Measurements from ENCODE around the gene KRTAP10-6.

The KRTAP10-6 gene

DNA sequence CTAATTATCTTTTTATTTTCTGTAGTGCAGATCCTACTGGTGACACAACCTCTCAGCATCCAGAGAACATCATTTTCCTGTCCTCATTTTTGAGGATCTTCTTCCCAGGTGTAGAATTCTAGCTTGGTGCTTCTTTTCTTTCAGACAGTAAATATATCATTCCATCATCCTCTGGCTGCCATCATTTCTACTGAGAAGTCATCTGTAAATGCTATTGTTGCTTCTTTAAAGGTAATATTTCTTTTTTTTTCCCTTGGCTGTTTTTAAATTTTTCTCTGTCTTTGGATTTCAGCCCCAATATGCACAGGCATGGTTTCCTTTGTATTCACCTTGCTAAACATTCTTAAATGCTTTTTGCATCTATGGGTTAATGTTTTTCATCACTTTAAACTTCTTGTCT is 31.3 kb upstream of the KRTAP10-6 start:
- TF ChIP-seq, protein P1, sequence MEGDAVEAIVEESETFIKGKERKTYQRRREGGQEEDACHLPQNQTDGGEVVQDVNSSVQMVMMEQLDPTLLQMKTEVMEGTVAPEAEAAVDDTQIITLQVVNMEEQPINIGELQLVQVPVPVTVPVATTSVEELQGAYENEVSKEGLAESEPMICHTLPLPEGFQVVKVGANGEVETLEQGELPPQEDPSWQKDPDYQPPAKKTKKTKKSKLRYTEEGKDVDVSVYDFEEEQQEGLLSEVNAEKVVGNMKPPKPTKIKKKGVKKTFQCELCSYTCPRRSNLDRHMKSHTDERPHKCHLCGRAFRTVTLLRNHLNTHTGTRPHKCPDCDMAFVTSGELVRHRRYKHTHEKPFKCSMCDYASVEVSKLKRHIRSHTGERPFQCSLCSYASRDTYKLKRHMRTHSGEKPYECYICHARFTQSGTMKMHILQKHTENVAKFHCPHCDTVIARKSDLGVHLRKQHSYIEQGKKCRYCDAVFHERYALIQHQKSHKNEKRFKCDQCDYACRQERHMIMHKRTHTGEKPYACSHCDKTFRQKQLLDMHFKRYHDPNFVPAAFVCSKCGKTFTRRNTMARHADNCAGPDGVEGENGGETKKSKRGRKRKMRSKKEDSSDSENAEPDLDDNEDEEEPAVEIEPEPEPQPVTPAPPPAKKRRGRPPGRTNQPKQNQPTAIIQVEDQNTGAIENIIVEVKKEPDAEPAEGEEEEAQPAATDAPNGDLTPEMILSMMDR (IDR thresholded peaks at IDR 0.05; ENCODE audit: insufficient read depth, low read depth, low read length, missing control alignments): no peak
- no peak for DNase-seq (ENCODE audit: low read depth)
- H3K4me3 ChIP-seq (ENCODE audit: low read length): no peak overlapping the region

DNA sequence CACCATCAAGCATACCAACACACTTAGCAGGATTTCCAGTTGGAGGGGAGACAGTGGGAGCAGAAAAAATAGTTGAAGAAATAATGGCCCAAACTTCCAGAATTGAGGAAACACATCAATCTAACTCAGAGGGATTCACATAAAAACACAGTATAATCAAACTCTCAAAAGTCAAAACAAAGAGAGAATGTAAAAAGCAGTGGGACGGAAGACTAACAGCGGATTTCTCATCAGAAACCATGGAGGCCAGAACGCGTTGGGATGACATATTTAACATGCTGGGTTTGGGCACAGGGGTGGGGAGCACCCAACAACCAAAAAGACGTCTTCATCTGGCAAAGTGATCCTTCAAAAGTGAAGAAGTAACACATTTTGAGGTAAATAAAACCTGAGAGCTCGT is 27.6 kb upstream of the KRTAP10-6 start:
- no peak overlapping the region for H3K4me3 ChIP-seq (ENCODE audit: low read length)
- DNase-seq (ENCODE audit: low read depth): no peak
- TF ChIP-seq, protein P1 (IDR thresholded peaks at IDR 0.05; ENCODE audit: insufficient read depth, low read depth, low read length, missing control alignments): no peak

DNA sequence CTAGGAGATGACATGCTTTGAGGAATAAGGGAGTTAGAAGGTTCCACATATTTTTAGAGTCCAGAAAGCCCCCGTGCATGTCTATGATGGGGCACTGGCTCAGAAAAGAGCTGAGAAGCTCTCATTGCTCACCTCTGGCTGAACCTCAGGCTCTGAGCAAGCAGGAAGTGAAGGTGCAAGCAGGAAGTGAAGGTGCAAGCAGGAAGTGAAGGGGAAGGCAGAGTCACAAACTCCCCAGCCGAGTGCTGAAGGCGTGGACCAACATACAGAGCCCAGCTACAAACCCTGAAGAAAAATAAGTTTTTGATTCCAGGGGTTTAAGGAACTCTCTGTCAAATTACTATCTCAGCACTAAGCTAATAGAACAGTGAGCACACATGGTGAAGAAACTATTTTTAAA is 26.6 kb upstream of the KRTAP10-6 start:
- TF ChIP-seq, protein P1 (IDR thresholded peaks at IDR 0.05; ENCODE audit: insufficient read depth, low read depth, low read length, missing control alignments): no peak
- no peak for DNase-seq (ENCODE audit: low read depth)
- no peak overlapping the region for H3K4me3 ChIP-seq (ENCODE audit: low read length)

DNA sequence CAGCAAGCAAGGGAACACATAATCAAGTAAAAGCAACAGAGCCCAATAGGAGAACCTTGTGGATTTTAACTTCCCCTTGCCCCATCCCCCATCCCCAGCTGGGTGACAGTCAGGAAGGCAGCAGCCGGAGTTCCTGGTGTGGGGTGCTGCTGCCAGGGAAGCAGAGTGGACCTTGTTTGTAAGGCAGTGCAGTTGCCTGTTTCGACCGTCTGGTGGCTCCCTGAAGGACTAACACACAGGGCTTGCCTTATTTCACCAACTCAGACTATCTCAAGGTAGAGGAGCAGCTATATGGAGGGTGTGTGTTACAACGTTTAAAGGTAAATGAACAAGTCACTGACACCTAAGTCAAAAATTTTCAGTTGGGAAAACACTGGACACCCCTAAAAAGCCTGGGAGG is 26.2 kb upstream of the KRTAP10-6 start:
- no peak for DNase-seq (ENCODE audit: low read depth)
- H3K4me3 ChIP-seq (ENCODE audit: low read length): no peak overlapping the region
- TF ChIP-seq, protein P1 (IDR thresholded peaks at IDR 0.05; ENCODE audit: insufficient read depth, low read depth, low read length, missing control alignments): no peak

DNA sequence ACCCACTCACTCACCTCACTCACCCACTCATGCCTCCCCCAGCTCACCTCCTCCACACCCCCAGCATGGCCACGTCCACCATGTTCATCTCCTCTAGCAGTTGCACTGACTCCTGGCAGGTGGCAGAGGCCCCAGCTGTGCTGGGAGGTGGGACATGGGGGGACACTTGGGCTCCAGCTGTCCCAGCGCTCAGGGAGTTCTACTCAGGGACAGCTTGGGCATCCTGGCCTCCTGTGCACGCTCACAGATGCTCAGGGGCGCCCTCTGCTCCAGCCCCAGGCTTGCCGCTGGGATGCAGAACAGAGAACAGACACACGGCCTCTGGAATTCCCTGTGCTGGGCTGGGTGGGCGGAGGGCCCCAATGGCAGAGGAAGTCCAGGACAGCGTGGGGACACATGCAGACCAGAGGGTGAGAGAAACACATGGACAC is 24.8 kb upstream of the KRTAP10-6 start:
- TF ChIP-seq, protein P1 (IDR thresholded peaks at IDR 0.05; ENCODE audit: insufficient read depth, low read depth, low read length, missing control alignments): no peak
- no peak overlapping the region for H3K4me3 ChIP-seq (ENCODE audit: low read length)
- DNase-seq (ENCODE audit: low read depth): no peak

DNA sequence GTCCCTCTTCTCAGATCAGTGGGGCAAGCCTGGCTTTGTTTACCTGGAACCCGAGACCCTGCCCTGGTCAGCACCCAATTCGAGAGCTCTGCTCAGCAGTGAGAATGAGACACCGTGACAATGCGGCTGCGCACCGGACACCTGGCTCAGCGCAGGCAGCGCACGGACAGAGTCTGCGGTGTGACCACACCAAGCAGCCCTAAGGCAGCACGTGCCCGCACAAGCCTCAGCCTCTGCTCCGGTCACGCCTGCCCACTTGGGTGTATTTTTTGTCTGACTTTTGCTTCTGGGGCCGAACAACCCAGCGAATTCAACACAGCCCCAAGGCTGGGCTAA is 24.3 kb upstream of the KRTAP10-6 start:
- H3K4me3 ChIP-seq (ENCODE audit: low read length): no peak overlapping the region
- no peak for DNase-seq (ENCODE audit: low read depth)
- TF ChIP-seq, protein P1 (IDR thresholded peaks at IDR 0.05; ENCODE audit: insufficient read depth, low read depth, low read length, missing control alignments): no peak

DNA sequence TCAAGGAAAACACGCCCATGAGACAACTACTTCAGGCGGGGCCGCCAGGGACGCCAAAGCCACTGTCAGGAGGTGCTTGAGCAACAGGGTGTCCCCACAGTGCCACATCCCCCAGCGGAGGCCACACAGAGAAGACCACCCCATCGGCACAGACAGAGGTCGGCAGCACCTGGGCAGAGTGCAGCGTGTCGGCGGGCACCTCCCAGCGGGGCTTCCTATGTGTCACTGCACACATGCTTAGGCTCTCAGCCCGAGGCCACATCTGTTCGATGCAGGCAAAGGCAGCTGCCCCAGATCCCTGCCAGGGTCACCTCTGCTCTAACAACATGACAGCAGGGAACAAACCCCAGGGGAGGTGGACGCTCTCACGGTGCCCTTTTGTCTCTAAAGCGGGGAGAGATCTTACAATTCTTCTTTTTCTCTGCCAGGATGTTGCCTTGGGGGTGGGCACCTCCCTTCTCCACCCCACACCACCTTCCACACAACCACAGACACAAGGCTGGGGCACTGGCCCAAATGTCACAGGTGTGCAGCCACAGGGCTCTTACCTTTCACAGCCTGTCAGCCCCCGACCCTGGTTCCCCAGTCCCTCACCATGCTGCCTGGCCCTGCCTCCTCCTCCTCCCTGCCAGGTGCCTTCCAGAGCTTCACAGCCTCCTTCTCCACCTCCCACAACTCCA is 23.7 kb upstream of the KRTAP10-6 start:
- no peak overlapping the region for H3K4me3 ChIP-seq (ENCODE audit: low read length)
- no peak for DNase-seq (ENCODE audit: low read depth)
- TF ChIP-seq, protein P1 (IDR thresholded peaks at IDR 0.05; ENCODE audit: insufficient read depth, low read depth, low read length, missing control alignments): no peak
